ENCODE data around the gene EID1. TPM values are rescaled to one million over a fixed set of nuclear protein-coding genes. Genes with fewer than 3 reads are reported as not detected.

Gene EID1
- total RNA-seq, 4 donors from 2014 or later = 33.6 to 189 (median 66.1) TPM

DNA sequence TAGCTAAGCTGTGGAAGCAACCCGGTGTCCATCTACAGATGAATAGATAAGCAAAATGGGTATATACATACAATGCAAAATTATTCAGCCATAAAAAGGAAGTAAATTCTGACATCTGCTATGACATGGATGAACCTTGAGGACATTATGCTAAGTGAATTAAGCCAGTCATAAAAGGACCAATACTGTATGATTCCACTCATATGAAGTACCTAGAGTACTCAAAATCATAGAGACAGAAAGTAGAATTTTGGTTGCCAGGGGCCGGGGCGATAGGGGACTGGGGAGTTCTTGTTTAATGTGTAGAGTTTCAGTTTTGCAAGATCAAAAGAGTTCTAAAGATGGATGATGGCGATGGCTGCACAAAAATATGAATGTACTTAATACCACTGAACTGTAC is 10.3 kb downstream of the EID1 start:
- intact Hi-C loops (cut with DNase I) = no loop called here
- Histone ChIP-seq H3K27me3 (no peaks in the 10 kb centered on the region), H3K36me3 (no peaks in the 10 kb centered on the region), H3K27ac (no peak overlapping the region), H3K4me3 (no peak overlapping the region), H3K4me1 (no peaks in the 10 kb centered on the region), H3K9me3 (no peaks in the 10 kb centered on the region)
- 76 to 86% methylated on average over 4 of the region's 4 CpGs for WGBS, 2 donors
- TF ChIP-seq POLR2A (IDR thresholded peaks at IDR 0.05) = no peak
- no peak for TF ChIP-seq CTCF (IDR thresholded peaks at IDR 0.05)
- DNase-seq = no peak

DNA sequence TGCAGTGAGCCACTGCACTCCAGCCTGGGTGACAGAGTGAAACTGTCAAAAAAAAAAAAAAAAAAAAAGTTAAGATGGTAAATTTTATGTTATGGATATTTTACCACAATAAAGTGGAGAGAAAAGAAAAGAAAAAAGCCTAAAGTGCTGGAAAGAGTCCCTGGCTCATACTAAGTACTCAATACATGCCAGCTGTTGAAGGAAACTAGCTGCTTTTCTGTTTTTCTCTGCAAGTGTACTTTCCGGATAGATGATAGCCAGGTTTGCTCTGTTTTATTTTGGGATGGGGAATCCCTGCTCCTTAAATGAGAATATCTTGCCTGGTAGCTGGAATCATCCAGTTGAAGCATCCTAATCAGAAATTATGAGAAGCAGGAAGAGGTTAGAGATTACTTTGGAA is 10.9 kb downstream of the EID1 start:
- no peak overlapping the region for H3K4me3 ChIP-seq
- 44 to 59% methylated on average over 1 of the region's 1 CpG for WGBS, 2 donors
- no peak for DNase-seq
- no peaks in the 10 kb centered on the region for H3K9me3 ChIP-seq
- intact Hi-C loops (cut with DNase I) = no loop called here
- H3K27ac ChIP-seq = peak overlapping the region in 2 of 4 donors; percentile 40 to 52
- H3K36me3 ChIP-seq = no peaks in the 10 kb centered on the region
- H3K27me3 ChIP-seq = no peaks in the 10 kb centered on the region
- H3K4me1 ChIP-seq = no peaks in the 10 kb centered on the region
- TF ChIP-seq POLR2A (IDR thresholded peaks at IDR 0.05) = no peak
- no peak for TF ChIP-seq CTCF (IDR thresholded peaks at IDR 0.05)

GRCh38 chr15:48889925-48890324 is 12.0 kb downstream of the EID1 start:
- Histone ChIP-seq H3K4me1 (no peaks in the 10 kb centered on the region), H3K4me3 (no peak overlapping the region), H3K27ac (no peak overlapping the region), H3K9me3 (no peaks in the 10 kb centered on the region), H3K36me3 (no peaks in the 10 kb centered on the region), H3K27me3 (no peaks in the 10 kb centered on the region)
- DNase-seq = no peak
- intact Hi-C loops (cut with DNase I) = no loop called here
- WGBS, 2 donors = 81 to 90% methylated on average over 3 of the region's 3 CpGs
- TF ChIP-seq CTCF (IDR thresholded peaks at IDR 0.05) = no peak
- no peak for TF ChIP-seq POLR2A (IDR thresholded peaks at IDR 0.05)

DNA sequence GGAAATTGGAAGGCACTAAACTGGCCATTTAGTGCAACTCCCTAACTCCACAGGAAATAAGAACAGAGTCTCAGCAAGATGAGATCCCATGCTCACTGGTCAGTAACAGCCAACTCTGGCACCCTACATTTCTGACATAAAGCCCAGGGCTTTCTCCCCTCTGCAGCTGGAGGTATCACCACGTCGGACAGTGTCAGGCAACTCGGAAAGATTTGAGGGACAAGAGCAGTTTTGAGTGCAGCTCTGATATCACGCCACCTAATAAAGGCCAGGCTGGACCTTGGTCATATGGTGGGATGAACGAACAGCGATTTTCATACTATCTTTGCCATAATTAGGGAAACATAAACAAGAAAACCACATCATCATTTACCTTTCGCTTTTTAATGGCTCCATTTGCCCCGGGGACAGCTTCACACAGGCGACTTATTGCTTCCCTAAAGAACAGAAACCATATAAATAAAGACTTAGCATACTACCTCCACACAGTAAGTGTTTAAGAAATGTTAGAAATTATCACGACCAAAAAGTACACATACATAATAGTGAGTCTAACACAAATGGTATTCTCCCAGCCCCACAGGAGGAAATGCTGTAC is 12.5 kb downstream of the EID1 start:
- intact Hi-C loops (cut with DNase I) = no loop called here
- 81 to 85% methylated on average over 10 of the region's 10 CpGs for WGBS, 2 donors
- Histone ChIP-seq H3K9me3 (no peaks in the 10 kb centered on the region), H3K36me3 (no peaks in the 10 kb centered on the region), H3K4me1 (no peaks in the 10 kb centered on the region), H3K4me3 (no peak overlapping the region), H3K27me3 (peaks cover 0 to 2% (median 0%) of the 10 kb centered on the region in 4 donors), H3K27ac (no peak overlapping the region)
- no peak for TF ChIP-seq CTCF (IDR thresholded peaks at IDR 0.05)
- no peak for TF ChIP-seq POLR2A (IDR thresholded peaks at IDR 0.05)
- DNase-seq = no peak

DNA sequence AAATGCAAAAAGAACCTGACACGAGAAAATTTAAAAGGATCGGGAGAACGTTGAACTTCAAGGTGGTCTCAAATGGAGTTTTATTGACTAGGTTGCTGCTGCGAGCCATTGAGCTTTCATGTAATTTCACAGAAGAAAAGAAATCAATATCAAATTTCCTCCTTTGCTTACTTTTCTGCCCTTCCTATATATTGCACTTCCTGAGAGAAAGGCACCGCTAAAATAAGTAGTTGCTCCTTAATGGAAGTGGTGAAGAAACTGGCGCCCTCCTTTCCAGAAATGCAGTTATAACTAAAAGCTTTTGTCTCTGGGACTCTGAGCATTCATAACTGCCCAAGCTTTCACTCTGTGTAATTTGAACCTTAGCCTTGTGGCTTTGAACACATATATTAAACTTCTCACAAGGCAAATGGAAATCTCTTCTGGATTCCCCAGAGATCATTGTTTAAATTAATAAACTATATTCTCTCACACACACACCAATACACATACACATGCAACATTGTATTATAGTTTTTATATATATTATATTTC is 13.4 kb downstream of the EID1 start:
- H3K9me3 ChIP-seq = no peaks in the 10 kb centered on the region
- no peaks in the 10 kb centered on the region for H3K4me1 ChIP-seq
- no peak for DNase-seq
- no peak for TF ChIP-seq CTCF (IDR thresholded peaks at IDR 0.05)
- no peak for TF ChIP-seq POLR2A (IDR thresholded peaks at IDR 0.05)
- intact Hi-C loops (cut with DNase I) = no loop called here
- no peak overlapping the region for H3K4me3 ChIP-seq
- H3K36me3 ChIP-seq = no peaks in the 10 kb centered on the region
- no peak overlapping the region for H3K27ac ChIP-seq
- peaks cover 0 to 7% (median 0%) of the 10 kb centered on the region in 4 donors for H3K27me3 ChIP-seq
- WGBS, 2 donors = 80 to 84% methylated on average over 6 of the region's 6 CpGs

All from esophagus squamous epithelium (tissue), 5 donors.